BJ (cell line): ENCODE data around the gene SOX15. TPM values are rescaled to one million over a fixed set of nuclear protein-coding genes. Genes with fewer than 3 reads are reported as not detected.

Source experiments
- CTCF ChIA-PET: fragments of 350-600 bp; formaldehyde crosslinking; extraction: SDS; loops from one replicate; lab custom pipeline; 2021; ENCODE audit warnings: antibody characterized with exemption, inconsistent platforms; lab: Yijun Ruan, JAX
- POLR2A ChIA-PET: fragments of 300-600 bp; sonication (Branson Sonifier 250); formaldehyde crosslinking; extraction: SDS; loops from one replicate; lab custom pipeline; 2021; ENCODE audit warnings: antibody characterized with exemption; lab: Charles Lee
- DNase-seq: peaks from one replicate; pipeline ENCODE4 v3.0.0-alpha.2; 2011; ENCODE audit warnings: low read depth
- H3K27me3 ChIP-seq: 2 replicates; pipeline ENCODE4 v1.6.0; 2011; ENCODE audit warnings: low read length; ENCODE audit not compliant: control insufficient read depth, insufficient read depth
- H3K36me3 ChIP-seq: 2 replicates; pipeline ENCODE4 v1.5.1; 2011; ENCODE audit warnings: low read length; ENCODE audit not compliant: control insufficient read depth, insufficient read depth
- H3K4me3 ChIP-seq: 2 replicates; pipeline ENCODE4 v1.5.1; 2011; ENCODE audit warnings: low read depth, mild to moderate bottlenecking, control low read depth, low read length
- polyA plus RNA-seq: library from polyadenylated mRNA; depleted of rRNA; stranded (reverse); fragments of >200 nt; gene quantifications from 2 replicates; pipeline ENCODE4 v1.2.3, GENCODE V29; 2011
- TF ChIP-seq, protein P1 (sequence below): IDR thresholded peaks from 2 replicates; pipeline ENCODE4 v1.5.1; 2011; ENCODE audit warnings: low read depth, mild to moderate bottlenecking, control low read depth, inconsistent platforms, low read length, moderate library complexity; ENCODE audit not compliant: insufficient read depth

Gene SOX15
- polyA plus RNA-seq, 1 experiment: 0.34 TPM

DNA sequence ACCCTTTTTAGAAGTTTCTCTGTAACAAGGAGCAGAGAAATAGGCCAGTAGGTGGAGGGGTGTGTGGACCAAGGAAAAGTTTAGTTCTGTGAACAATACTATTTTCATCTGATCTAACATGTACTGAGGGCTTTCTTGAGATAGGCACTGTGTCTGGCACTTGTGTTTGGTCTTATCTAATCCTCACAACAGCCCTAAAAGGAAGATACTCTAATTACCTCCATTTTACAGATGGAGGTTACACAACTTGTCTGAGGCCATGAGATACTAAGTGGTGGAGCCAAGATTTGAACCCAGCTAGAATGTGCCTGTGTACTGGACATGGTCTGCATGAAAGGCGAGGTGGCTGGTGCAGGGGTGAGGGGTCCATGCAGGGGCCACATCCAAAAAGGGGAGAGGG lies 36.5 kb downstream of the SOX15 start:
- ChIA-PET CTCF (interaction anchor here (5.9 kb wide), 1 partner anchor 7 kb away, joined by 41 read pairs; the partner anchor contains the start of gene SENP3), POLR2A (no interaction called here)
- TF ChIP-seq, protein P1, sequence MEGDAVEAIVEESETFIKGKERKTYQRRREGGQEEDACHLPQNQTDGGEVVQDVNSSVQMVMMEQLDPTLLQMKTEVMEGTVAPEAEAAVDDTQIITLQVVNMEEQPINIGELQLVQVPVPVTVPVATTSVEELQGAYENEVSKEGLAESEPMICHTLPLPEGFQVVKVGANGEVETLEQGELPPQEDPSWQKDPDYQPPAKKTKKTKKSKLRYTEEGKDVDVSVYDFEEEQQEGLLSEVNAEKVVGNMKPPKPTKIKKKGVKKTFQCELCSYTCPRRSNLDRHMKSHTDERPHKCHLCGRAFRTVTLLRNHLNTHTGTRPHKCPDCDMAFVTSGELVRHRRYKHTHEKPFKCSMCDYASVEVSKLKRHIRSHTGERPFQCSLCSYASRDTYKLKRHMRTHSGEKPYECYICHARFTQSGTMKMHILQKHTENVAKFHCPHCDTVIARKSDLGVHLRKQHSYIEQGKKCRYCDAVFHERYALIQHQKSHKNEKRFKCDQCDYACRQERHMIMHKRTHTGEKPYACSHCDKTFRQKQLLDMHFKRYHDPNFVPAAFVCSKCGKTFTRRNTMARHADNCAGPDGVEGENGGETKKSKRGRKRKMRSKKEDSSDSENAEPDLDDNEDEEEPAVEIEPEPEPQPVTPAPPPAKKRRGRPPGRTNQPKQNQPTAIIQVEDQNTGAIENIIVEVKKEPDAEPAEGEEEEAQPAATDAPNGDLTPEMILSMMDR: no peak
- H3K36me3 ChIP-seq: no peaks in the 10 kb centered on the region; the same call in 1 of the 2 replicates
- H3K4me3 ChIP-seq: no peak overlapping the region
- H3K27me3 ChIP-seq: no peaks in the 10 kb centered on the region
- DNase-seq: no peak

DNA sequence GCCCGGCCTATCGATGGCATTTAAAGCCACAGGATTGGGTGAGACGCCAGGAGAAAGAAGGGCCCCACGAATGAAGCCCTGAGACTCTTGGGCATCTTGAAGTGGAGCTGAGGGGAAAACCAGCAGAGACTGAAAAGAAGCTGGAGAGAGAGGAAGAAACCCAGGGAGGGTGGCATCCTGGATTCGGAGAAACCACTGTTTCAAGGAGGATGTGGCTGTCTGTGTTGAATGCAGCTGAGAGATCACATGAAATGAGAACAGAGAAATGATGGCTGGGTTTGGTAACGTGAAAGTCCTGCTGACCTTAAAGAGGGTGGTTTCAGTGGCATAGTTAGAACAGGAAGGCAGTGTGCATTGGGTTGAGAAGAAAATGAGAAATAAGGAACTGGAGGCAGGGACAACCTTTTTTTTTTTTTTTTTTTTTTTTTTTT lies 37.3 kb downstream of the SOX15 start:
- POLR2A ChIA-PET: no interaction called here
- H3K4me3 ChIP-seq: no peak overlapping the region
- no peak for DNase-seq
- H3K27me3 ChIP-seq: no peaks in the 10 kb centered on the region
- TF ChIP-seq, protein P1: no peak
- CTCF ChIA-PET: interaction anchor here (1.0 to 5.9 kb wide), 2 partner anchors 8 to 10 kb away, joined by 3 to 41 read pairs; partner anchors contain the start of gene SENP3
- no peaks in the 10 kb centered on the region; the same call in 1 of the 2 replicates for H3K36me3 ChIP-seq

DNA sequence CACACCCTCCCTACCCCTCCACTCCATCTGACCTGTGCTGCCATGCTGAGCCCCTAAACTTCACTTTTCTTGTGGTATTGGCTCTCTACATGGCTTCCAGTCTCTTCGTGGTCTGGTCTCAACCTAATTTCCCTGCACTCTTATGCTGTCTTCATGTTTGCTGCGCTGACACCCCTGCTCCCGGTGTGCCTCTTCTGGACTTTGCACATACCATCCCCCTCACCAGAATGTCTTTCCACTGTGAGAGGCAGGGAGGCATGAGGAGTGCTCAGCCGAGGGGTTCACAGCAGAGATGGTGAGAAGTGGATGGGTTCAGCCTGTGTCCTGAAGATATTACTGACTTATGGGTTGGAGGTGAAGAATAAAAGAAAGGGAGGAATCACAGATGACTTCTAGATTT lies 38.5 kb downstream of the SOX15 start:
- H3K4me3 ChIP-seq: no peak overlapping the region
- ChIA-PET POLR2A (no interaction called here), CTCF (interaction anchor here (0.6 to 5.9 kb wide), 2 partner anchors 9 to 38 kb away, joined by 4 to 41 read pairs; partner anchors contain the start of gene SENP3)
- no peaks in the 10 kb centered on the region for H3K27me3 ChIP-seq
- no peak for DNase-seq
- TF ChIP-seq, protein P1: no peak
- H3K36me3 ChIP-seq: no peaks in the 10 kb centered on the region; the same call in 1 of the 2 replicates

DNA sequence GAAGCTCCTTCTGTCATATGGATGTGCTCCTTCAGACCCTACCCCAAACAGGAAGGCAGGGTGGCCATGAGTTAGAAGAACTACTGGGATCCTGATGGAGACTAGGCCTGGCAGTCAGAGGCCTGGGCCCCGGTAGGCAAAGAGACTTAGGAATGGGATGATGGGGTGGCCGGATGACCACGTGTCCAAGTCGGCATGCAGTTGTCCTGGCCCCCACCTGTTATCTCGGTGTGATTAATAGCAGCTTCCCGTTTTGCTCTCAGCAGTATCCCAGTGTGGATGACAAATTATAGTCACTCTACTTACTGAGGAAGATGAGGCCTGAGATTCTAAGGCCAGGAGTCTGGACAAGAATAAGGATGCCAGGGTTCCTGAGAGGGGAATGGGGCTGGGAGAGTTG lies 39.5 kb downstream of the SOX15 start:
- H3K27me3 ChIP-seq: no peaks in the 10 kb centered on the region
- TF ChIP-seq, protein P1: no peak
- H3K36me3 ChIP-seq: no peaks in the 10 kb centered on the region; the same call in 1 of the 2 replicates
- ChIA-PET CTCF (interaction anchor here (0.7 to 5.9 kb wide), 2 partner anchors 10 to 37 kb away, joined by 4 to 41 read pairs; partner anchors contain the start of gene SENP3), POLR2A (no interaction called here)
- H3K4me3 ChIP-seq: no peak overlapping the region
- no peak for DNase-seq

DNA sequence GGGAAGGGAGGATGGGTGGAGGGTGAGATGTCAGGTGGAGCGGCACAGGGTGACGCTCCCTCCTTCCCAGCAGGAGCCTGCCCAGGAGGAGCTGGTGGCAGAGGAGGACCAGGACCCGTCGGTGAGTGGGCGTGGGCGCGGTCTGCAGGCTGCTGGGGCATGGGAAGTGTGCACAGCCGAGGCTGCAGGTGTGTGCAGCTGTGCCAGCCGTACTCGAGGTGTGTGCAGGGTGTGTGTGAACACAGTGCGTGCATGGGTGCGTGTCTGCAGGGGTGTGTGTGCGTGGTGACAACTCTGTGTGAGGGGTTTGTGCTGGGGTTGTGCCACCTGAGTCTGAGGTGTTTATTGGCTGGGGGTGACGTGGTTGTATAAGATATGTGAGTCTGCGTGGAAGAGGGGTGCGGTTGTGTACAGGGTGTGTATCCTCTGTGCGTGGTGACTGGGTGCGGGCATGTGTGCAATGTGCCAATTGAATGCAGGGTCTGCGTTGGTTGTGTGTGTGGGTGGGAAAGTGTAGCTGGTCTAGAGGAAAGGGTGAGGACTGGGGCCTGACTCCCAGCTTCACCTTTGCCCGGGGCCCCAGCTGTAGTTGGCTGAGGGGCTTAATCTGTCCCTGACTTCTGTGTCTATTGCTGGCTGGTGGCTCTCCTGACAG lies 40.4 kb downstream of the SOX15 start:
- CTCF ChIA-PET: interaction anchor here (1.0 to 5.9 kb wide), 3 partner anchors 11 to 35 kb away, joined by 3 to 41 read pairs (median 6); partner anchors contain the start of gene SENP3

More for the DNA sequence above, 40.4 kb downstream of the SOX15 start:
- peak overlapping the region; percentile 68 for H3K4me3 ChIP-seq
- no peaks in the 10 kb centered on the region; the same call in 1 of the 2 replicates for H3K36me3 ChIP-seq
- no peak for DNase-seq
- TF ChIP-seq, protein P1: no peak; the same call in 1 of the 2 replicates
- POLR2A ChIA-PET: no interaction called here
- H3K27me3 ChIP-seq: no peaks in the 10 kb centered on the region
